ENCODE results near the gene FBRSL1.

Gene FBRSL1

GRCh38 chr12:132465269-132466190 lies 24.4 kb upstream of the FBRSL1 start:
- TF ChIP-seq CREB5 (CRISPR knock-in tag; IDR thresholded peaks at IDR 0.05; ENCODE audit: low read depth): no peak
- no peak for TF ChIP-seq ZNF565 (CRISPR knock-in tag; conservative IDR thresholded peaks at IDR 0.05; ENCODE audit: low read depth)
- TF ChIP-seq SNAI2 (CRISPR knock-in tag; IDR thresholded peaks at IDR 0.05): no peak

GRCh38 chr12:132466241-132467201 lies 23.4 kb upstream of the FBRSL1 start:
- ATAC-seq: no peak
- TF ChIP-seq CSDC2 (CRISPR knock-in tag; IDR thresholded peaks at IDR 0.05) (no peak), ZNF565 (CRISPR knock-in tag; conservative IDR thresholded peaks at IDR 0.05; ENCODE audit: low read depth) (no peak), PPARA (CRISPR knock-in tag; IDR thresholded peaks at IDR 0.05; ENCODE audit: borderline replicate concordance) (no peak), CSRNP3 (CRISPR knock-in tag; IDR thresholded peaks at IDR 0.05) (no peak), BACH2 (CRISPR knock-in tag; IDR thresholded peaks at IDR 0.05; ENCODE audit: borderline replicate concordance) (no peak), ZNF8 (CRISPR knock-in tag; IDR thresholded peaks at IDR 0.05) (no peak), SNAI2 (CRISPR knock-in tag; IDR thresholded peaks at IDR 0.05) (no peak), GLIS3 (CRISPR knock-in tag; IDR thresholded peaks at IDR 0.05) (no peak), ESRRG (CRISPR knock-in tag; IDR thresholded peaks at IDR 0.05) (no peak), ZC3H10 (CRISPR knock-in tag; IDR thresholded peaks at IDR 0.05) (no peak), ARNTL (CRISPR knock-in tag; IDR thresholded peaks at IDR 0.05; ENCODE audit: borderline replicate concordance, low read depth) (no peak), POU6F1 (CRISPR knock-in tag; IDR thresholded peaks at IDR 0.05; ENCODE audit: borderline replicate concordance, low read depth) (no peak), PATZ1 (CRISPR knock-in tag; IDR thresholded peaks at IDR 0.05; ENCODE audit: borderline replicate concordance) (no peak), ZFP3 (CRISPR knock-in tag; IDR thresholded peaks at IDR 0.05) (no peak)

More at GRCh38 chr12:132465269-132466190, 24.4 kb upstream of the FBRSL1 start:
- ATAC-seq: no peak; the same call in 2 of the 3 replicates

GRCh38 chr12:132467511-132467910 lies 22.4 kb upstream of the FBRSL1 start:
- no peak for ATAC-seq
- TF ChIP-seq ZNF8 (CRISPR knock-in tag; IDR thresholded peaks at IDR 0.05) (no peak), ZFP3 (CRISPR knock-in tag; IDR thresholded peaks at IDR 0.05) (no peak), RARB (CRISPR knock-in tag; IDR thresholded peaks at IDR 0.05) (no peak), GLIS3 (CRISPR knock-in tag; IDR thresholded peaks at IDR 0.05) (no peak)

- ATAC-seq: no peak
- no peak for TF ChIP-seq ARNTL (CRISPR knock-in tag; IDR thresholded peaks at IDR 0.05; ENCODE audit: borderline replicate concordance, low read depth)
- TF ChIP-seq CREB5 (CRISPR knock-in tag; IDR thresholded peaks at IDR 0.05; ENCODE audit: low read depth): no peak
- no peak for TF ChIP-seq PPARA (CRISPR knock-in tag; IDR thresholded peaks at IDR 0.05; ENCODE audit: borderline replicate concordance)
- TF ChIP-seq BACH2 (CRISPR knock-in tag; IDR thresholded peaks at IDR 0.05; ENCODE audit: borderline replicate concordance): no peak
- TF ChIP-seq ZC3H10 (CRISPR knock-in tag; IDR thresholded peaks at IDR 0.05): no peak
- TF ChIP-seq ZFP30 (CRISPR knock-in tag; IDR thresholded peaks at IDR 0.05): no peak
- no peak for TF ChIP-seq TCF4 (CRISPR knock-in tag; IDR thresholded peaks at IDR 0.05; ENCODE audit: borderline replicate concordance)
- TF ChIP-seq POU6F1 (CRISPR knock-in tag; IDR thresholded peaks at IDR 0.05; ENCODE audit: borderline replicate concordance, low read depth): no peak
- no peak for TF ChIP-seq ZFP3 (CRISPR knock-in tag; IDR thresholded peaks at IDR 0.05)
- no peak for TF ChIP-seq ESRRG (CRISPR knock-in tag; IDR thresholded peaks at IDR 0.05)
- no peak for TF ChIP-seq OSR1 (CRISPR knock-in tag; IDR thresholded peaks at IDR 0.05)
- TF ChIP-seq RARB (CRISPR knock-in tag; IDR thresholded peaks at IDR 0.05): no peak
- TF ChIP-seq ZNF565 (CRISPR knock-in tag; conservative IDR thresholded peaks at IDR 0.05; ENCODE audit: low read depth): no peak
- TF ChIP-seq CSDC2 (CRISPR knock-in tag; IDR thresholded peaks at IDR 0.05): no peak
- TF ChIP-seq PATZ1 (CRISPR knock-in tag; IDR thresholded peaks at IDR 0.05; ENCODE audit: borderline replicate concordance): no peak
- TF ChIP-seq ZNF70 (CRISPR knock-in tag; IDR thresholded peaks at IDR 0.05): no peak
Observed at GRCh38 chr12:132469423-132469822, 20.5 kb upstream of the FBRSL1 start.
